H9 (cell line): ENCODE results near the gene STOM. TPM values are rescaled to one million over a fixed set of nuclear protein-coding genes. Genes with fewer than 3 reads are reported as not detected.

Experiments
- DNase-seq: peaks from one replicate; pipeline ENCODE4 v3.0.0-alpha.2; 2017
- H2AFZ ChIP-seq: one replicate; pipeline ENCODE4 v1.6.1; 2013; ENCODE audit warnings: mild to moderate bottlenecking, low read length, control low read depth, moderate library complexity
- H2AK5ac ChIP-seq: 2 replicates; pipeline ENCODE4 v1.6.1; 2013; ENCODE audit warnings: low read length, control low read depth, mixed read lengths; ENCODE audit not compliant: insufficient read length
- H2BK120ac ChIP-seq: one replicate; pipeline ENCODE4 v1.6.1; 2013; ENCODE audit warnings: low read depth, mild to moderate bottlenecking, low read length, control low read depth, inconsistent platforms; ENCODE audit not compliant: poor library complexity, severe bottlenecking
- H2BK12ac ChIP-seq: 2 replicates; pipeline ENCODE4 v1.6.1; 2013; ENCODE audit warnings: low read length, control low read depth, mixed read lengths, low read depth; ENCODE audit not compliant: insufficient read length
- H2BK15ac ChIP-seq: 2 replicates; pipeline ENCODE4 v1.6.1; 2013; ENCODE audit warnings: low read depth, low read length, control low read depth
- H2BK20ac ChIP-seq: one replicate; pipeline ENCODE4 v1.6.1; 2013; ENCODE audit warnings: low read depth, mild to moderate bottlenecking, low read length, control low read depth, inconsistent platforms; ENCODE audit not compliant: poor library complexity, severe bottlenecking
- H2BK5ac ChIP-seq: 2 replicates; pipeline ENCODE4 v1.6.1; 2013; ENCODE audit warnings: low read length, control low read depth, mixed read lengths; ENCODE audit not compliant: insufficient read length
- H3K14ac ChIP-seq: 2 replicates; pipeline ENCODE4 v1.6.1; 2013; ENCODE audit warnings: low read length, control low read depth; ENCODE audit not compliant: insufficient read depth
- H3K18ac ChIP-seq: 2 replicates; pipeline ENCODE4 v1.6.1; 2013; ENCODE audit warnings: low read depth, mild to moderate bottlenecking, mixed read lengths, low read length, control low read depth; ENCODE audit not compliant: insufficient read length
- H3K23ac ChIP-seq: 2 replicates; pipeline ENCODE4 v1.6.1; 2013; ENCODE audit warnings: low read length, control low read depth, mixed read lengths, low read depth; ENCODE audit not compliant: insufficient read length
- H3K23me2 ChIP-seq: 2 replicates; pipeline ENCODE4 v1.6.1; 2013; ENCODE audit warnings: low read depth, mild to moderate bottlenecking, mixed read lengths, low read length, control low read depth; ENCODE audit not compliant: insufficient read length, poor library complexity, severe bottlenecking
- H3K27ac ChIP-seq: 2 replicates; pipeline ENCODE4 v1.5.1; 2013; ENCODE audit warnings: low read length, control low read depth, mixed read lengths, low read depth; ENCODE audit not compliant: insufficient read length
- H3K27me3 ChIP-seq: 2 replicates; pipeline ENCODE4 v1.6.1; 2013; ENCODE audit warnings: low read length, control low read depth, inconsistent platforms; ENCODE audit not compliant: insufficient read depth
- H3K4ac ChIP-seq: 2 replicates; pipeline ENCODE4 v1.6.1; 2013; ENCODE audit warnings: low read depth, mild to moderate bottlenecking, control low read depth, inconsistent platforms, low read length, moderate library complexity
- H3K4me1 ChIP-seq: 2 replicates; pipeline ENCODE4 v1.6.1; 2013; ENCODE audit warnings: low read length, control low read depth, inconsistent platforms; ENCODE audit not compliant: insufficient read depth
- H3K4me2 ChIP-seq: 2 replicates; pipeline ENCODE4 v1.6.1; 2013; ENCODE audit warnings: low read length, control low read depth, mixed read lengths; ENCODE audit not compliant: insufficient read length, insufficient read depth
- H3K56ac ChIP-seq: 2 replicates; pipeline ENCODE4 v1.6.1; 2013; ENCODE audit warnings: low read depth, mild to moderate bottlenecking, mixed read lengths, low read length, control low read depth; ENCODE audit not compliant: insufficient read length
- H3K79me1 ChIP-seq: 2 replicates; pipeline ENCODE4 v1.6.1; 2013; ENCODE audit warnings: low read depth, mild to moderate bottlenecking, moderate library complexity, low read length, control low read depth, inconsistent platforms; ENCODE audit not compliant: insufficient read depth, poor library complexity, severe bottlenecking
- H3K79me2 ChIP-seq: 2 replicates; pipeline ENCODE4 v1.6.1; 2013; ENCODE audit warnings: low read length, control low read depth, inconsistent platforms; ENCODE audit not compliant: insufficient read depth
- H3K9ac ChIP-seq: 2 replicates; pipeline ENCODE4 v1.6.1; 2013; ENCODE audit warnings: low read length, control low read depth, mixed read lengths; ENCODE audit not compliant: insufficient read length; ENCODE audit errors: extremely low read depth
- H3K9me3 ChIP-seq: one replicate; pipeline ENCODE4 v1.6.1; 2013; ENCODE audit warnings: low read depth, low read length, inconsistent platforms; ENCODE audit not compliant: control insufficient read depth
- H3T11ph ChIP-seq: one replicate; pipeline ENCODE4 v1.6.1; 2013; ENCODE audit warnings: mild to moderate bottlenecking, low read length, control low read depth, inconsistent platforms
- H4K20me1 ChIP-seq: one replicate; pipeline ENCODE4 v1.6.1; 2013; ENCODE audit not compliant: control insufficient read depth, insufficient read length, insufficient read depth
- H4K5ac ChIP-seq: 2 replicates; pipeline ENCODE4 v1.6.1; 2013; ENCODE audit warnings: low read depth, mild to moderate bottlenecking, mixed read lengths, low read length, control low read depth; ENCODE audit not compliant: insufficient read length
- H4K8ac ChIP-seq: replicated peaks from 2 replicates; pipeline ENCODE4 v1.6.1; 2013; ENCODE audit warnings: low read length, control low read depth, mixed read lengths, low read depth; ENCODE audit not compliant: insufficient read length
- H4K91ac ChIP-seq: 2 replicates; pipeline ENCODE4 v1.6.1; 2013; ENCODE audit warnings: low read depth, mild to moderate bottlenecking, moderate library complexity, mixed read lengths, low read length, control low read depth; ENCODE audit not compliant: insufficient read length
- H3K27ac Mint-ChIP-seq, 3 experiments: 2 replicates in 2 of 3; 3 replicates in 1 of 3; pipeline ENCODE4 v1.8.0; 2020 to 2021; ENCODE audit warnings: mixed read lengths in 3 of 3, mild to moderate bottlenecking in 1 of 3, moderate library complexity in 1 of 3
- H3K27me3 Mint-ChIP-seq: 2 replicates; pipeline ENCODE4 v1.8.0; 2021; ENCODE audit warnings: low read depth, mild to moderate bottlenecking, moderate library complexity, mixed read lengths
- H3K36me3 Mint-ChIP-seq, 3 experiments: 2 replicates in 2 of 3; 3 replicates in 1 of 3; pipeline ENCODE4 v1.8.0; 2020 to 2021; ENCODE audit warnings: low read depth in 3 of 3, mixed read lengths in 3 of 3; ENCODE audit not compliant: insufficient read depth in 1 of 3
- H3K4me1 Mint-ChIP-seq, 2 experiments: 2 replicates each; pipeline ENCODE4 v1.8.0; 2020; ENCODE audit warnings: mixed read lengths in 2 of 2
- H3K4me3 Mint-ChIP-seq, 2 experiments: 2 replicates in 1 of 2; 3 replicates in 1 of 2; pipeline ENCODE4 v1.8.0; 2020 to 2021; ENCODE audit warnings: mild to moderate bottlenecking in 2 of 2, mixed read lengths in 2 of 2, moderate library complexity in 1 of 2
- H3K9me3 Mint-ChIP-seq, 2 experiments: 2 replicates in 1 of 2; 3 replicates in 1 of 2; pipeline ENCODE4 v1.8.0; 2020; ENCODE audit warnings: mild to moderate bottlenecking in 2 of 2, mixed read lengths in 2 of 2, moderate library complexity in 1 of 2
- WGBS: extraction: QIAGEN DNeasy Blood & Tissue Kit; methylation state at CpG from one replicate; pipeline ENCODE4 v1.1.7; 2013; ENCODE audit warnings: missing lambda C conversion rate, low lambda C conversion rate, mixed read lengths; ENCODE audit not compliant: insufficient read length; ENCODE audit errors: extremely low coverage; 5-methylcytosine and 5-hydroxymethylcytosine counted together
- total RNA-seq: library from RNA; stranded (reverse); gene quantifications from 2 replicates; pipeline ENCODE4 v1.2.1, GENCODE V29; 2021
- TF ChIP-seq, protein P1 (sequence below): fragments of 200-600 bp; sonication (generic); conservative IDR thresholded peaks from 3 replicates; pipeline ENCODE4 v1.8.0; 2021; ENCODE audit warnings: antibody characterized with exemption, mild to moderate bottlenecking

Gene STOM
- total RNA-seq, 1 experiment from 2014 or later: 15.3 TPM

DNA sequence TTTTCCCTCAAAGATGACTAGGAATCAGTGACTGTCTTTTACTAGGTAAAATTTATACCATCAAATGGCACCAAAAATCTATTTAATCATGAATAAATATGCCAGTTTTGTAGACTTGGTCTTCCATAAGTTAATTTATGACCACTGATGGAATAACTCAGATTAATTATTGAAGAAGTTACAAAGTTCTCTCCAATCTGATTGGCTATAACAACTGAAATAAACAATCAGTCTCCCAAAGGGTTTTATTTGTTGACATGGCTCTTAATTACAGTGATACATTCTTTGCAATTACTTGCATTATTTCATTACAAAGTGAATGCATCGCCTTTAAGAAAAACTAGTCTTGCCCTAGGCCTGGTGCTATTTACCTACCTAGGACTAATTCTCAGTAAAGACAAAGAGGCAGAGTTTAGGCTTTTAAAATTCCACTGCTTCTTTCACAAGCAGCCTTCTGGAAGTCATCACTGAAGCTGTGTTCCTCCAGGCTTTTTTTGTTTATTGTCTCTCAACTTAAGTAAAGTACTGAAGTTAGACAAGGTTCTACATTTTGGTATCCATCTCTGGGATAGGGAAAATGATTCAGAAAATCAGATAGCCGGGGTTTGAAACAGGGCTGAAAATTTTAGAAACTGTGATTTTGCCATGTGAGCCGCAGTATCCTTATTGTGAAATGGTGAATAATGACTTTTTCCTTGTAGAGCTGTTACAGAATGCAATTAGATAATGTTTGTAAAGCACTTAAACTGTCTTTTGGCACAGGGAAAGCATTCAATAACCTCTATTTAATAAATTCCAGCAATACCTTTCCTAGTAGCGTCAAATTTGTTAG lies 2.5 kb downstream of the STOM start:
- Histone ChIP-seq H4K20me1 (no peaks in the 10 kb centered on the region), H3K4ac (no peak overlapping the region), H3K27ac (no peak overlapping the region), H3K27me3 (no peaks in the 10 kb centered on the region; the same call in 1 of the 2 replicates), H3K23me2 (peaks cover 5% of the 10 kb centered on the region), H3K14ac (no peak overlapping the region), H4K5ac (no peak overlapping the region), H3K23ac (no peak overlapping the region), H3K18ac (no peak overlapping the region), H2BK120ac (no peak overlapping the region), H3K9me3 (no peaks in the 10 kb centered on the region), H2AK5ac (no peak overlapping the region), H4K91ac (no peak overlapping the region), H3K4me1 (no peaks in the 10 kb centered on the region), H3K79me2 (no peaks in the 10 kb centered on the region), H2BK15ac (no peak overlapping the region), H3K56ac (no peak overlapping the region), H2BK20ac (no peak overlapping the region), H3K9ac (no peak overlapping the region), H3K79me1 (no peaks in the 10 kb centered on the region), H2BK5ac (no peak overlapping the region), H2AFZ (no peak overlapping the region), H2BK12ac (no peak overlapping the region), H3T11ph (no peak overlapping the region), H3K4me2 (no peak overlapping the region), H4K8ac (no peak overlapping the region)
- no CpG with 5 or more reads among the region's 4 CpGs for WGBS
- Mint-ChIP-seq H3K4me3 (peak overlapping the region in 1 of 2 experiments; percentile 81; a peak in 2 of 5 replicates), H3K9me3 (peaks cover 0 to 5% of the 10 kb centered on the region in 2 experiments; a peak in 3 of 5 replicates), H3K27ac (peak overlapping the region in 2 of 3 experiments; percentile 13 to 94; a peak in 4 of 7 replicates), H3K27me3 (peaks cover 39% of the 10 kb centered on the region), H3K4me1 (peaks cover 14 to 39% of the 10 kb centered on the region in 2 experiments), H3K36me3 (peaks cover 4 to 9% (median 6%) of the 10 kb centered on the region in 3 experiments; a peak in 6 of 7 replicates)
- DNase-seq: no peak
- TF ChIP-seq, protein P1, sequence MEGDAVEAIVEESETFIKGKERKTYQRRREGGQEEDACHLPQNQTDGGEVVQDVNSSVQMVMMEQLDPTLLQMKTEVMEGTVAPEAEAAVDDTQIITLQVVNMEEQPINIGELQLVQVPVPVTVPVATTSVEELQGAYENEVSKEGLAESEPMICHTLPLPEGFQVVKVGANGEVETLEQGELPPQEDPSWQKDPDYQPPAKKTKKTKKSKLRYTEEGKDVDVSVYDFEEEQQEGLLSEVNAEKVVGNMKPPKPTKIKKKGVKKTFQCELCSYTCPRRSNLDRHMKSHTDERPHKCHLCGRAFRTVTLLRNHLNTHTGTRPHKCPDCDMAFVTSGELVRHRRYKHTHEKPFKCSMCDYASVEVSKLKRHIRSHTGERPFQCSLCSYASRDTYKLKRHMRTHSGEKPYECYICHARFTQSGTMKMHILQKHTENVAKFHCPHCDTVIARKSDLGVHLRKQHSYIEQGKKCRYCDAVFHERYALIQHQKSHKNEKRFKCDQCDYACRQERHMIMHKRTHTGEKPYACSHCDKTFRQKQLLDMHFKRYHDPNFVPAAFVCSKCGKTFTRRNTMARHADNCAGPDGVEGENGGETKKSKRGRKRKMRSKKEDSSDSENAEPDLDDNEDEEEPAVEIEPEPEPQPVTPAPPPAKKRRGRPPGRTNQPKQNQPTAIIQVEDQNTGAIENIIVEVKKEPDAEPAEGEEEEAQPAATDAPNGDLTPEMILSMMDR: no peak
